Fibroblast of pulmonary artery (primary cell): ENCODE data around the gene ALDH1L2.

Experiments
- DNase-seq: peaks from one replicate; pipeline ENCODE4 v3.0.0-alpha.2; 2010; ENCODE audit warnings: low read depth
- H3K4me3 ChIP-seq: replicated peaks from 2 replicates; pipeline ENCODE4 v1.5.1; 2011; ENCODE audit warnings: low read depth, mild to moderate bottlenecking, control low read depth, low read length, moderate library complexity
- TF ChIP-seq, protein P1 (sequence below): IDR thresholded peaks from 2 replicates; pipeline ENCODE4 v1.5.1; 2011; ENCODE audit warnings: mild to moderate bottlenecking, control low read depth, low read length, inconsistent platforms; ENCODE audit errors: missing control alignments

The ALDH1L2 gene

DNA sequence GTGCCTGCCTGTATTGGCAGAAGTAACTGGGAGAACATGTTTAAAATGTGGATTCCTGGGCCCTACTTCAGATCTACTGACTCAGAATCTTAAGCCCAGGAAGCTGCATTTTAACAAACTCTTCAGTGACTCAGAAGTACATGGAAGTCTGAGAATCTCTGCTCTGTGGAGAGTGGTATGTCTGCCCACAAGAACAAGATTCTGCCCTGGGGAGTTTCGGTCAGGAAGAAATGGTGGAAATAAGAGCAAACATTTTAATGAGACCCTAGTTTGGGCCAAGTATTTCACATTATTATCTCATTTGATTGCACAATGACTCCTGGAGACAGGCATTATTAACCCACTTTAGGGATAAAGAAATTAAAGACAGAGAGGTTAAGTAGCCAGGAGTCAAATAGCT lies 8.2 kb downstream of the ALDH1L2 start:
- no peak overlapping the region for H3K4me3 ChIP-seq
- TF ChIP-seq, protein P1, sequence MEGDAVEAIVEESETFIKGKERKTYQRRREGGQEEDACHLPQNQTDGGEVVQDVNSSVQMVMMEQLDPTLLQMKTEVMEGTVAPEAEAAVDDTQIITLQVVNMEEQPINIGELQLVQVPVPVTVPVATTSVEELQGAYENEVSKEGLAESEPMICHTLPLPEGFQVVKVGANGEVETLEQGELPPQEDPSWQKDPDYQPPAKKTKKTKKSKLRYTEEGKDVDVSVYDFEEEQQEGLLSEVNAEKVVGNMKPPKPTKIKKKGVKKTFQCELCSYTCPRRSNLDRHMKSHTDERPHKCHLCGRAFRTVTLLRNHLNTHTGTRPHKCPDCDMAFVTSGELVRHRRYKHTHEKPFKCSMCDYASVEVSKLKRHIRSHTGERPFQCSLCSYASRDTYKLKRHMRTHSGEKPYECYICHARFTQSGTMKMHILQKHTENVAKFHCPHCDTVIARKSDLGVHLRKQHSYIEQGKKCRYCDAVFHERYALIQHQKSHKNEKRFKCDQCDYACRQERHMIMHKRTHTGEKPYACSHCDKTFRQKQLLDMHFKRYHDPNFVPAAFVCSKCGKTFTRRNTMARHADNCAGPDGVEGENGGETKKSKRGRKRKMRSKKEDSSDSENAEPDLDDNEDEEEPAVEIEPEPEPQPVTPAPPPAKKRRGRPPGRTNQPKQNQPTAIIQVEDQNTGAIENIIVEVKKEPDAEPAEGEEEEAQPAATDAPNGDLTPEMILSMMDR = no peak
- DNase-seq = peak; percentile 47

DNA sequence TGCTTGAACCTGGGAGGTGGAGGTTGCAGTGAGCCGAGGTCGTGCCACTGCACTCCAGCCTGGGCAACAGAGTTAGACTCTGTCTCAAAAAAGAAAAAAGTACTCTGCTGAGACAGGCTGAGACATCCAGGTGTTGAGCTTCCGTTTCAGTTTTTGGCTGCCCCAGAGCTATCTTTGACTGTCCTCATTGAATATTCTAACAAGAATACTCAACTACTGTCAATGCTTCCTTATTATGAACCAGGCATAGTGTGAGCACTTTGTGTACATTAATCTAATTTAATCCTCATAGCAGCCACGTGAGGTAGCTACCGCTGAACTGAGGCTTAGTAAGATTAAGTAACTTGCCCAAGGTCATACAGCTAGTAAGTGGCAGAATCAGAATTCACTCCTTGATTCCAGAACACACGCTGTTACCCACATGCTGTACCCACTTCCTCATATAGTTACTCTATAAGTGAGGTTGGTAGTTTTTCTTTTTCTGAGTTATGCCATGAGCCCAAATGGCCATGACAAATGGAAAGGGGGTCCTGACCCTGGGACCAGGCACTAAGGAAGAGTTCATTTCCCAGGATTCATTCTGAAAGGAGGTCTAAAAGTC lies 11.3 kb downstream of the ALDH1L2 start:
- H3K4me3 ChIP-seq = no peak overlapping the region
- TF ChIP-seq, protein P1 = no peak
- DNase-seq = no peak

DNA sequence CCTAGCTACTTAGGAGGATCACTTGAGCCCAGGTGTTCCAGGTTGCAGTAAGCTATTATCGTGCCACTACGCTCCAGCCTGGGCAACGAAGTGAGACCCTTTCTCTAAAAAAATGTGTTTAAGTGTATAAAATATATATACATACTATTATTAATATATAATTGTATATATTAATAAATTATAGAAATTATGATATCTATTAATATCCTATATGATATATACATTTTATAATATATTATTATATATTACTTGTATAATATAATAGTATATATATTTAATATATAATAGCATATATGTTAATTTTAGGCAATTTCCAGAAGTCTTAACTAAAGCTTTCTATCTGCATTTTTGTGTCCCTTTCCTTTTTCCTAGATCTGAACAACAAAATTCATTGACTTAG lies 12.3 kb downstream of the ALDH1L2 start:
- no peak overlapping the region for H3K4me3 ChIP-seq
- no peak for DNase-seq
- TF ChIP-seq, protein P1 = no peak

DNA sequence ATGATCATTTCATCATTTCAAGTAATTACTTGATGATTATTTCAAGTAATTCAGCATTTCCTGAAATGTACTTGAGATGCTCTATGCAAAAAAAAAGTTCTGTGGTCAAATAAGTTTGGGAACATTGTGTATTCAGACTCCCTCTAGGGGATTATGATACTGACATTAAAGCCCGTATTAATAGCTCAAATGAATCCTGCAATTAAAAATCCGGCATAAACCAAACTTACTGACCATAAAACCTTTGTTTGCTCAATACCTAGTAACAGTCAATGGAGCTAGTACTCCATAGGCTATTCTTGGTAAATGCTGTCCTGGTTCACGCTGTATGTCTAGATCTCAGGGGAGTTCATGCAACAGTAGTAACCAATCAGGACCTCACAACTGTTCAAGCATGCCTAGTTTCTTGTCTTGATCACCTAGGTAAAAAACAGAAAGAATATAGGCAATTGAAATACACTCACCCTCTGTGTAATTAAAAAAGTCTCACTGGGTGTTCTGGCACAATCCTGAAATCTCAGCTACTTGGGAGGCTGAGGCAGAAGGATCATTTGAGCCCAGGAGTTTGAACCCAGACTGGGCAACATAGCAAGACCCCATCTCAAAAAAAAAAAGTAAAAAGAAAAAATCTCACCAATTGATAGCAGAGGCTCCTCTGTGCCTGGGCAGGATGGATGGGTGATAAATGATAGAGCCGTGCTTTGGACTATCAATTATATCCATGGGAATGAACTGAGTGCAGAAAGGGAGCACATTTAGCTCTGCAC lies 14.1 kb downstream of the ALDH1L2 start:
- no peak for DNase-seq
- H3K4me3 ChIP-seq = no peak overlapping the region
- TF ChIP-seq, protein P1 = no peak

DNA sequence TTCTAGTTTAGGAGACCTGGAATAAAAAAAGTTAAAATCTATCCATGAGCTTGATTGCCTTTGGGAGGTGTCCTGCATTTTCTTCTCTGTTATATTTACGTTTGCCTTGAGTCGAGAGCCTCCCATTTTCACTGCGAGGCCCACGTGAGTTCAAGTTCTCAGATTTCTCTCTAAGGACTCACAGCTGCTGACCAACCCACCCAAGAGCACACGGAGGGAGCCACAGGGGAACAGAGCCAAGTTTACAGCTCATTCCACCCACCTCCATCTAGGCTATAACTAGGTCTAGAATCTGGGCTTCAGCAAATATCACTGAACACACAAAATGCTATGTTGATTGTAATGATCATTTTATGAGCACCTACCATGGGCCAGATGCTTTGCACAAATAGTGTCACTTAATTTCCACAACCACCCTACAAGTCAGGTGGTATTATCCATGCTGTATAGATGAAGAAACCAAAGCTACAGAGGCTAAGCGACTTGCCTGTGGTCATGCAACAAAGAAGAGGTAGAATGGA lies 16.7 kb downstream of the ALDH1L2 start:
- no peak for DNase-seq
- TF ChIP-seq, protein P1 = no peak
- no peak overlapping the region for H3K4me3 ChIP-seq

DNA sequence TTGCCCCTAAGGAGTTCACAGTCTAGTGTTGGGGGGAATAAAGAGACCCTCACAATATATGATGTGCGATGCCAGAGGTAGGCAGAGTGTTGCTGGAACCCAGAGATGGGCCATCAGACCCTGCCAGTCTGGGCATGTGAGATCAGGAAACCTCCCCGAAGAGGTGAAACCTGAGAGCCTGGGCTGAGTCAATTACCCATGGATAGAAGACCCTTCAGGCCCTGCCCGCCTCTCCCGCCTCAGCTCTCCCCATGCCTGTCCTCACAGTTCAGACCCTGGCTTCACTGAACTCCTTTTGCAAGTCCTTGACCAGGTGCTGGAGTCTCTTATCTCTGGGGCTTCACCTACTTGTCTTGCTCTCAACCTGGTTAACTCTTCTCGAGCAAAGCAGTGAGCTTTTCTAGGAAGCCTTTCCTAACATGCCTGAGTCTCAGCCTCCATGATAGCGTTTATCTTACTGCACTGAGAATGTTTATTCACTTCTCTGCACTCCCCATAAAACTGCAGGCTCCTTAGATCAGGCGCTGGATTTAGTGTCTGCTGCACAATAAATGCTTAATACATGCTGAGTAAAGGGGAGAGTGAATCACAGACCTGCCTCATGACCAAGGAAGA lies 19.6 kb downstream of the ALDH1L2 start:
- TF ChIP-seq, protein P1 = no peak
- no peak for DNase-seq
- H3K4me3 ChIP-seq = no peak overlapping the region
